C4-2B (cell line): ENCODE results near the gene PHETA1.
A peak's percentile ranks its signal among the peaks of the same experiment; 100 is the strongest.

Experiments used
- H3K27ac ChIP-seq: fragments of 450-650 bp; 2 replicates; pipeline ENCODE4 v1.5.1; 2017
- CTCF ChIP-seq: fragments of 450-650 bp; conservative IDR thresholded peaks from 2 replicates; pipeline ENCODE4 v1.5.1; 2017; ENCODE audit warnings: mild to moderate bottlenecking
- ZFX ChIP-seq: fragments of 450-650 bp; IDR thresholded peaks from 2 replicates; pipeline ENCODE4 v1.6.1; 2017

PHETA1 gene

GRCh38 chr12:111368788-111369495 is at the start of gene PHETA1:
Gene PHETA1, minus strand, starts transcription at chr12:111369095. Its CDS starts 5,668 bp downstream, at chr12:111363427.
- TF ChIP-seq CTCF (no peak), ZFX (peak; percentile 66; the same call in 1 of the 2 replicates)
- peak within 1 kb of the TSS; percentile 75 for H3K27ac ChIP-seq

DNA sequence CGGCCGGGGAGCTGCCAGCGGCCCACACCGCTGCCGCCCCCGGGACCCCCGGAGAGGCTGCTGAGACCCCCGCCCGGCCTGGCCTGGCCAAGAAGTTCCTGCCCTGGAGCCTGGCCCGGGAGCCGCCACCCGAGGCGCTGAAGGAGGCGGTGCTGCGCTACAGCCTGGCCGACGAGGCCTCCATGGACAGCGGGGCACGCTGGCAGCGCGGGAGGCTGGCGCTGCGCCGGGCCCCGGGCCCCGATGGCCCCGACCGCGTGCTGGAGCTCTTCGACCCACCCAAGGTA is 49.6 kb upstream of the PHETA1 start:
- TF ChIP-seq ZFX (no peak), CTCF (no peak)
- H3K27ac ChIP-seq, result no peak overlapping the region

DNA sequence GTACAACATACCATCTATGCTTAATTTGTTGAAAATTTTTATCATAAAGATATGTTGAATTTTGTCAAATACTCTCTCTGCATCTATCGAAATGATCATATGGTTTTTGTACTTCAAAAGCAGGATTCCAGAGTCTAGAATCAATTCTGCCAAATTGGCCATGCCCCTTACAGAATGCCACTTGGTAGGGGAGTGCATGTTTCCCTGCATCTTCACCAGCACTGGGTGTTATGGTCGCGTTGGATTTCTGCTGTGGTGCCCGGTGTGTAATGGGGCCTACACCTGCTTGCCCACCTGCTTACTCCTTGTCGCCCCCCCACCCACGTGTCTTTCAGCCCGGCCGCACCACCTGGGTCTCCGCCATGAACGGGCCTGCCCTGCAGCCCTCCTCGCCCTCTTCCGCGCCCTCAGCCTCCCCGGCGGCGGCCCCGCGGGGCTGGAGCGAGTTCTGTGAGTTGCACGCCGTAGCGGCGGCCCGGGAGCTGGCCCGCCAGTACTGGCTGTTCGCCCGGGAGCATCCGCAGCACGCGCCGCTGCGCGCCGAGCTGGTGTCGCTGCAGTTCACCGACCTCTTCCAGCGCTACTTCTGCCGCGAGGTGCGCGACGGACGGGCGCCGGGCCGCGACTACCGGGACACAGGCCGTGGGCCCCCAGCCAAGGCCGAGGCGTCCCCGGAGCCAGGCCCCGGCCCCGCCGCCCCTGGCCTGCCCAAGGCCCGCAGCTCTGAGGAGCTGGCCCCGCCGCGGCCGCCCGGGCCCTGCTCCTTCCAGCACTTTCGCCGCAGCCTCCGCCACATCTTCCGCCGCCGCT is 49.1 kb upstream of the PHETA1 start:
- no peak overlapping the region for H3K27ac ChIP-seq
- TF ChIP-seq ZFX, result no peak
- TF ChIP-seq CTCF, result no peak

- TF ChIP-seq ZFX (no peak), CTCF (no peak)
- H3K27ac ChIP-seq, result no peak overlapping the region
These were observed 48.4 kb upstream of the PHETA1 start for GRCh38 chr12:111417290-111417689.

DNA sequence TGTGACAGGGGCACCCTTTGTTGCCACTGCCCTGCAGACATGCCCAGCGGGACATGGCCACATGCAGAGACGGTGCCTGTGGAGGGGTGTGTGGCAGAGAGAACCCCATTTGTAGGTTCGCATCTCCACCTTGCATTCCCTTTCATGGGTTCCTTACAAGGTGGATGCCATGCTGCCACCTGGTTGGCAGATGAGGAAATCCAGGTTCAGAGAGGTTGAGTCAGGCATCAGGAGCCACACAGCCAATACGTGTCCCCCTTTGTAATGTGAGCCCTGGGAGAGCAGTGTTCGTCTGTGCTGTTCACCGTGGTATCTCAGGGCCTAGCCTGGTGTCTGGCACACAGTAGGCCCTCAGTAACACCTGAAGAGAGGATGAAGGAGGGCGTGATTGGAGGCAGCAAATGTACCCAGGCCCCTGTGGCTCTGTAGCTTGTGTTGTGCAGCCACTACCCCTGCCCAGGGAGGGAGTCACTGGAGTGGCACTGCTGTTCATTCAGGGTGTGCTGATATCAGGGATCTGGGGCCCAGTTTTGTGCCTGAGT is 45.9 kb upstream of the PHETA1 start:
- TF ChIP-seq CTCF, result no peak
- TF ChIP-seq ZFX, result no peak
- H3K27ac ChIP-seq, result no peak overlapping the region

GRCh38 chr12:111413442-111414086 is 44.7 kb upstream of the PHETA1 start:
- H3K27ac ChIP-seq, result no peak overlapping the region
- no peak for TF ChIP-seq ZFX
- TF ChIP-seq CTCF, result no peak
